PFSK-1 (cell line): ENCODE measurements around the gene PAX2.

Experiments used
- POLR2AphosphoS5 ChIP-seq: IDR thresholded peaks from 2 replicates; pipeline ENCODE4 v1.6.1; 2012; ENCODE audit warnings: low read depth, mild to moderate bottlenecking, control low read depth, low read length, moderate library complexity
- REST ChIP-seq, 2 experiments: IDR thresholded peaks; 2 replicates each; pipeline versions ENCODE4 v1.6.1 to v1.8.0; 2011 to 2012; ENCODE audit warnings: low read depth in 2 of 2, low read length in 2 of 2, control low read depth in 1 of 2, inconsistent platforms in 1 of 2, mild to moderate bottlenecking in 1 of 2, moderate library complexity in 1 of 2; ENCODE audit not compliant: insufficient read depth in 1 of 2
- SIN3A ChIP-seq: IDR thresholded peaks from 2 replicates; pipeline ENCODE4 v1.6.1; 2012; ENCODE audit warnings: mild to moderate bottlenecking, low read length, moderate library complexity, borderline replicate concordance; ENCODE audit not compliant: insufficient read depth
- TAF1 ChIP-seq: IDR thresholded peaks from 2 replicates; pipeline ENCODE4 v1.6.1; 2012; ENCODE audit warnings: low read length, control low read depth, borderline replicate concordance; ENCODE audit not compliant: insufficient read depth

DNA sequence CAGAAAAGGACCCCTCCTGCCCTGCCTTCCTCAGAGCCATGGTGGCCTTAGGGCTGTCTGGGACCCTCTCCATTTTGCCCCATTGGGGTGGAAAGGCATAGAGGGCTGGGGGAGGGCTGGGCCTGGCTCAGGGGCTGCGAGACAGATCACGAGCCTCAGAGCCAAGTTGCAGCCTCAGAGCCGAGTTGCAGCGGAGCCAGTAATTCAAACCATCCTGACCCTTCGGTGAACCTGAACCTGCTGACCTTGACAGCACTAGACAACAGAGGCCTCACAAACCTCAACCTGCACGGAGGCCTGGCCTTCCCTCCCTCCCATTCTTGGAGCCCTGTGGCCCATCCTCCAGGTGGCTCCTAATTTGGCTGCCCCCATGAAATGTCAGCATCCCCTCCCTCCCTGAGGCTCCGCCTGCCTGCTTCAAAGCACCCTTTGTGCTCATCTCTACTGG is 45.4 kb downstream of the PAX2 start:
- TF ChIP-seq POLR2AphosphoS5 = no peak
- TF ChIP-seq SIN3A = no peak
- TF ChIP-seq TAF1 = no peak
- no peak for TF ChIP-seq REST (IDR thresholded peaks at IDR 0.05; ENCODE audit: insufficient read depth in 1 of 2, low read depth in 2 of 2, low read length in 2 of 2)
